Measurements from ENCODE around the gene KAT6B.
A peak's percentile ranks its signal among the peaks of the same experiment; 100 is the strongest.
"Not testable (repeated sequence)": the region's sequence is repeated elsewhere in the genome, so short reads cannot be mapped to it uniquely, and the experiment has no call there.

KAT6B gene

GRCh38 chr10:75035975-75036708, 209.7 kb downstream of the KAT6B start:
- DNase-seq (ENCODE audit: low read depth in 2 of 2) = no peak

- no peak for DNase-seq (ENCODE audit: low read depth in 2 of 2)
These were observed 211.1 kb downstream of the KAT6B start for GRCh38 chr10:75037171-75038153.

- DNase-seq (ENCODE audit: low read depth in 2 of 2) = no peak
These were observed 211.9 kb downstream of the KAT6B start for GRCh38 chr10:75038335-75038734.

- no peak for DNase-seq (ENCODE audit: low read depth in 2 of 2)
These were observed 214.2 kb downstream of the KAT6B start for GRCh38 chr10:75040576-75040975.

GRCh38 chr10:75042292-75042974, 216.0 kb downstream of the KAT6B start:
- no peak for DNase-seq (ENCODE audit: low read depth in 2 of 2)

- peak in 1 of 2 donors; percentile 9 for DNase-seq (ENCODE audit: low read depth in 2 of 2)
These were observed 217.1 kb downstream of the KAT6B start for GRCh38 chr10:75043256-75044131.

- DNase-seq (ENCODE audit: low read depth in 2 of 2) = no peak
These were observed 222.3 kb downstream of the KAT6B start for GRCh38 chr10:75048669-75049098.

- DNase-seq (ENCODE audit: low read depth in 2 of 2) = no peak
These were observed 223.1 kb downstream of the KAT6B start for GRCh38 chr10:75049316-75050148.

GRCh38 chr10:75050149-75050919, 223.9 kb downstream of the KAT6B start:
- no peak for DNase-seq (ENCODE audit: low read depth in 2 of 2)

- DNase-seq (ENCODE audit: low read depth in 2 of 2) = no peak
These were observed 224.9 kb downstream of the KAT6B start for GRCh38 chr10:75051308-75051707.

GRCh38 chr10:75055896-75056406, 229.6 kb downstream of the KAT6B start:
- not testable (repeated sequence) for DNase-seq (ENCODE audit: low read depth in 2 of 2)

GRCh38 chr10:75057680-75058079, 231.3 kb downstream of the KAT6B start:
- no peak for DNase-seq (ENCODE audit: low read depth in 2 of 2)

- DNase-seq (ENCODE audit: low read depth in 2 of 2) = no peak
These were observed 231.8 kb downstream of the KAT6B start for GRCh38 chr10:75058161-75058560.

GRCh38 chr10:75061709-75062505, 235.5 kb downstream of the KAT6B start:
- no peak for DNase-seq (ENCODE audit: low read depth in 2 of 2)

- DNase-seq (ENCODE audit: low read depth in 2 of 2) = no peak
These were observed 236.3 kb downstream of the KAT6B start for GRCh38 chr10:75062506-75063299.

- DNase-seq (ENCODE audit: low read depth in 2 of 2) = no peak
These were observed 237.2 kb downstream of the KAT6B start for GRCh38 chr10:75063461-75064230.

GRCh38 chr10:75065076-75065475, 238.7 kb downstream of the KAT6B start:
- DNase-seq (ENCODE audit: low read depth in 2 of 2) = no peak
